ENCODE results near the gene GCH1. TPM values are rescaled to one million over a fixed set of nuclear protein-coding genes. Genes with fewer than 3 reads are reported as not detected.
A peak's percentile ranks its signal among the peaks of the same experiment; 100 is the strongest.

The GCH1 gene
- 10 to 100 TPM in 3 of 4 donors, 1 to 10 TPM in 1; 9.5 to 14.3 (median 12.1) TPM for total RNA-seq

GRCh38 chr14:54902521-54903420, at the start of gene GCH1:
TSS of gene GCH1 (minus strand) at chr14:54902826. CDS start at chr14:54902663, 163 bp downstream.
- H3K27me3 ChIP-seq: no peaks in the 10 kb centered on the region
- 0% methylated on average over 3 of the region's 83 CpGs for WGBS

GRCh38 chr14:54947230-54947629, 44.6 kb upstream of the GCH1 start:
- no peaks in the 10 kb centered on the region for H3K27me3 ChIP-seq
- H3K9me3 ChIP-seq: no peaks in the 10 kb centered on the region
- H3K36me3 ChIP-seq: no peaks in the 10 kb centered on the region
- 94% methylated on average over 3 of the region's 3 CpGs for WGBS
- no peak overlapping the region for H3K27ac ChIP-seq
- no peaks in the 10 kb centered on the region for H3K4me1 ChIP-seq
- no peak for DNase-seq (ENCODE audit: low spot score in 2 of 2)
- no peak for TF ChIP-seq EP300 (IDR thresholded peaks at IDR 0.05)
- no peak for TF ChIP-seq CTCF (IDR thresholded peaks at IDR 0.05)
- no peak for TF ChIP-seq POLR2A (IDR thresholded peaks at IDR 0.05)
- no peak for TF ChIP-seq POLR2AphosphoS5 (IDR thresholded peaks at IDR 0.05)
- no peak overlapping the region for H3K4me3 ChIP-seq

More at GRCh38 chr14:54902521-54903420, at the start of gene GCH1:
- peak within 1 kb of the TSS; percentile 85 for H3K27ac ChIP-seq
- DNase-seq (ENCODE audit: low spot score in 2 of 2): peak; percentile 76 to 80
- H3K9me3 ChIP-seq: no peaks in the 10 kb centered on the region
- TF ChIP-seq POLR2A (IDR thresholded peaks at IDR 0.05): peak in 1 of 2 donors; percentile 80
- no peak for TF ChIP-seq POLR2AphosphoS5 (IDR thresholded peaks at IDR 0.05)
- peak in 1 of 2 donors; percentile 14 for TF ChIP-seq CTCF (IDR thresholded peaks at IDR 0.05)
- peaks cover 19% of the 10 kb centered on the region for H3K4me1 ChIP-seq
- H3K4me3 ChIP-seq: peak within 1 kb of the TSS; percentile 95
- no peaks in the 10 kb centered on the region for H3K36me3 ChIP-seq

- Histone ChIP-seq H3K4me1 (no peaks in the 10 kb centered on the region), H3K27ac (no peak overlapping the region), H3K27me3 (no peaks in the 10 kb centered on the region), H3K9me3 (no peaks in the 10 kb centered on the region), H3K36me3 (no peaks in the 10 kb centered on the region), H3K4me3 (no peak overlapping the region)
- DNase-seq (ENCODE audit: low spot score in 2 of 2): no peak
- no peak for TF ChIP-seq POLR2A (IDR thresholded peaks at IDR 0.05)
- TF ChIP-seq POLR2AphosphoS5 (IDR thresholded peaks at IDR 0.05): no peak
- no peak for TF ChIP-seq CTCF (IDR thresholded peaks at IDR 0.05)
- TF ChIP-seq EP300 (IDR thresholded peaks at IDR 0.05): no peak
- 100% methylated on average over 4 of the region's 4 CpGs for WGBS
Observed at GRCh38 chr14:54946500-54946899, 43.9 kb upstream of the GCH1 start.

- 95% methylated on average over 9 of the region's 9 CpGs for WGBS
Observed at GRCh38 chr14:54944737-54945391, 42.2 kb upstream of the GCH1 start.

More at GRCh38 chr14:54944737-54945391, 42.2 kb upstream of the GCH1 start:
- H3K27ac ChIP-seq: no peak overlapping the region
- DNase-seq (ENCODE audit: low spot score in 2 of 2): no peak
- no peaks in the 10 kb centered on the region for H3K4me1 ChIP-seq
- H3K4me3 ChIP-seq: no peak overlapping the region
- H3K36me3 ChIP-seq: no peaks in the 10 kb centered on the region
- no peaks in the 10 kb centered on the region for H3K27me3 ChIP-seq
- TF ChIP-seq POLR2A (IDR thresholded peaks at IDR 0.05) (no peak), CTCF (IDR thresholded peaks at IDR 0.05) (no peak), EP300 (IDR thresholded peaks at IDR 0.05) (no peak), POLR2AphosphoS5 (IDR thresholded peaks at IDR 0.05) (no peak)
- no peaks in the 10 kb centered on the region for H3K9me3 ChIP-seq

All from suprapubic skin (tissue), 4 donors.